ENCODE results near the gene UBE3A.

UBE3A gene

DNA sequence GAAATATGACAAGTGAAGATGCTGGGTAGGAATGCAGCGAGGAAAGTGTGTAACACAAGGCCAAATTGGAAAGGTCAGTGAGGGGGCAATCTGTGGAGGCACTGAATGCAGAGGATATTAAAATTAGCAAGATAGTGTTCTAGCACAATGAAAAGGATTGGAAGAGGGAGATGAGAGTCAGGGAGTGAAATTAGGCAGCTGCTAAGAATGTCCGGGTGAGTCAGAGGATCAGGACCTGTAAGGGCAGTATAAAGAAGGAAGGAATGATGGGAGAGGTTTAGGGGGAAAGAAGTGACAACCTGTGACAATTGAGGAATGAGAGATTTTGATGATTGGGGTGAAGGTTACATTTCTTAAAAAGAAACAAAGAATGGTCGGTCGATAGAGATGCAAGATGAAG is 103.5 kb downstream of the UBE3A start:
- DNase-seq (ENCODE audit: extremely low read depth in 1 of 2, low read depth in 1 of 2), result no peak

GRCh38 chr15:25333049-25333448 is 105.8 kb downstream of the UBE3A start:
- DNase-seq (ENCODE audit: extremely low read depth in 1 of 2, low read depth in 1 of 2), result no peak

- no peak for DNase-seq (ENCODE audit: extremely low read depth in 1 of 2, low read depth in 1 of 2)
These were observed 106.5 kb downstream of the UBE3A start for GRCh38 chr15:25332306-25332705.

DNA sequence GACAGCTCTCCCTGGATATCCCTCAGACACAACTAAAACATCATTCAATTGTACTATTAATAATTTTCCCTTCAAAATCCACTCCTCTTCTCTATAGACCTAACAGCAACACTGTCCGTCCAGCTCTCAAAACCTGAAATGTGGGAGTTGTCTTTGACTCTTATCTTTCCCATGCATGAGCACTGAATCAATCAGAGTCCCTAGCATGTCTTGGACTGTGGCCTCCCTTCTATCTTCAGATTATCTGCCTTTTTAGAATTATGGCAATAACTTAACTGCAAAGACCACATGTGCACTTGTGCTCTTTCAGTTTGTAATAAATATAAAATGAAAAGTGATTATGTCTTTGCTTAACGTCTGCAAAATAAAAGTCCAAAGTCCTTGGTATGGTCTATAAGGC is 107.0 kb downstream of the UBE3A start:
- DNase-seq (ENCODE audit: extremely low read depth in 1 of 2, low read depth in 1 of 2), result no peak

DNA sequence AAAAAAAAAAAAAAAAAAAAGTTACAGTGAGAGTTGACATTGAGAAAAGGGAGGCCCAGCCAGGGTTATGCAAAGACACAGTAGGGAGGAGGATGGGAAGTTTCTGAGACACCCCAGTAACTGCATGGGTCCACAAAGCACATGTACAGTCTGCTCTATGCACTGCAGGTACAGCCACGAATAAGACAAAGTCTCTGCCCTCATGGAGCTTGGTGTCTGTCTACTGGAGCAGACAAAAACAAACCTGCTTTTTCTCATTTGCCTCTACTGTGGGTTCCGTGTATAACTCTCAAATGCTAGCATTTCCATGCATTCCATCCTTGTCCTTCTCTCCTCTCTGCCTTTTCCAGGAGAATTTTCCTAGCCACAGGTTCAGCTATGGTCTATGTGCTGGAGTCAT is 107.4 kb downstream of the UBE3A start:
- DNase-seq (ENCODE audit: extremely low read depth in 1 of 2, low read depth in 1 of 2), result no peak

- DNase-seq (ENCODE audit: extremely low read depth in 1 of 2, low read depth in 1 of 2), result no peak
These were observed 109.1 kb downstream of the UBE3A start for GRCh38 chr15:25329696-25330095.

- no peak for DNase-seq (ENCODE audit: extremely low read depth in 1 of 2, low read depth in 1 of 2)
These were observed 111.1 kb downstream of the UBE3A start for GRCh38 chr15:25327686-25328085.

GRCh38 chr15:25325187-25325586 is 113.6 kb downstream of the UBE3A start:
- no peak for DNase-seq (ENCODE audit: extremely low read depth in 1 of 2, low read depth in 1 of 2)

DNA sequence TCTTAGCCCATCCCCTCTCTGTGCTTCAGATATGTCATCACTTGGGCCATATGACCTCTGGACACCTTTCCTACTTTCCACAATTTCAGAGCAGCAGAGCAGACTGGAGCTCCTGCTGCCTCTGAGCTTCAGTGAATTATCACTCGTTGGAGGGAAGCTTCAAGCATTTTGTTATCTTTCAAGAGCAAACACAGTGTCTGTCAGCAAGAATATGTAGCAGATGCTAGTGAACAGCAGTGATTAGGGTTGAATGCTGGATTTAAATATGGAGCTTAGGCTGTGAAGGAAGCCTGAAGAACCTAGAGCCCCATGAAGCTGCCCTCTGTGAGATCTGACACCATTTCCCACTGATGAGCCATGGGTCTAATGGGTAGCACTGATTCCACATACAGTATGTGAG is 115.4 kb downstream of the UBE3A start:
- no peak for DNase-seq (ENCODE audit: extremely low read depth in 1 of 2, low read depth in 1 of 2)

DNA sequence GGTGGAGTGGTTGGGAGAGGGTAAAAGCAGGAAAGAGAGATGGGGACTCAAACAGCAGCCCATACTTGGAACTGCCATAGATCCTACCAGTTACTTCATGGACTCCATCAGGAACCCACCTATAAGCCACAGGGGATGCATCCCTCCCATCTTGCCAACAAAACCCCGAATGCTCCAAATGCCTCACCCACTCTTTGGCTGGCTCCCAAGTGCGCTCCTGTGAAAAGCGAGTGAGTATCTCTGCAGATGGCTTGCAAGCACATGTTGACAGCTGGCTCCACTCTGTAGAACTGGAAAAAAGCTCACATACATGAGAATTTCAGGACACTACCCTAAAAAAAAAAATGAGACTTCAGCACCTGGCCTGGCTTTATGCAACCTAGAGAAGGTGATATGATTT is 151.0 kb downstream of the UBE3A start:
- DNase-seq (ENCODE audit: extremely low read depth in 1 of 2, low read depth in 1 of 2), result no peak

Data from activated CD8-positive, alpha-beta memory T cell treated with anti-CD3 and anti-CD28 coated beads for 1 hour (primary cell).